ENCODE results near the gene SH2D4B. TPM values are rescaled to one million over a fixed set of nuclear protein-coding genes. Genes with fewer than 3 reads are reported as not detected.

Gene SH2D4B
- total and polyA plus RNA-seq, 2 of the 13 experiments (the other 11 are each of a cell fraction or from before 2014, with no cell fraction given) = not detected

- TF ChIP-seq, protein P1, sequence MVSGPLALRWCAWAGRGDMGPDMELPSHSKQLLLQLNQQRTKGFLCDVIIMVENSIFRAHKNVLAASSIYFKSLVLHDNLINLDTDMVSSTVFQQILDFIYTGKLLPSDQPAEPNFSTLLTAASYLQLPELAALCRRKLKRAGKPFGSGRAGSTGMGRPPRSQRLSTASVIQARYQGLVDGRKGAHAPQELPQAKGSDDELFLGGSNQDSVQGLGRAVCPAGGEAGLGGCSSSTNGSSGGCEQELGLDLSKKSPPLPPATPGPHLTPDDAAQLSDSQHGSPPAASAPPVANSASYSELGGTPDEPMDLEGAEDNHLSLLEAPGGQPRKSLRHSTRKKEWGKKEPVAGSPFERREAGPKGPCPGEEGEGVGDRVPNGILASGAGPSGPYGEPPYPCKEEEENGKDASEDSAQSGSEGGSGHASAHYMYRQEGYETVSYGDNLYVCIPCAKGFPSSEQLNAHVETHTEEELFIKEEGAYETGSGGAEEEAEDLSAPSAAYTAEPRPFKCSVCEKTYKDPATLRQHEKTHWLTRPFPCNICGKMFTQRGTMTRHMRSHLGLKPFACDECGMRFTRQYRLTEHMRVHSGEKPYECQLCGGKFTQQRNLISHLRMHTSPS (CRISPR knock-in tag; IDR thresholded peaks at IDR 0.05; ENCODE audit: low read depth) = peak; percentile 61; the same call in 1 of the 2 replicates
- TF ChIP-seq, protein P2, sequence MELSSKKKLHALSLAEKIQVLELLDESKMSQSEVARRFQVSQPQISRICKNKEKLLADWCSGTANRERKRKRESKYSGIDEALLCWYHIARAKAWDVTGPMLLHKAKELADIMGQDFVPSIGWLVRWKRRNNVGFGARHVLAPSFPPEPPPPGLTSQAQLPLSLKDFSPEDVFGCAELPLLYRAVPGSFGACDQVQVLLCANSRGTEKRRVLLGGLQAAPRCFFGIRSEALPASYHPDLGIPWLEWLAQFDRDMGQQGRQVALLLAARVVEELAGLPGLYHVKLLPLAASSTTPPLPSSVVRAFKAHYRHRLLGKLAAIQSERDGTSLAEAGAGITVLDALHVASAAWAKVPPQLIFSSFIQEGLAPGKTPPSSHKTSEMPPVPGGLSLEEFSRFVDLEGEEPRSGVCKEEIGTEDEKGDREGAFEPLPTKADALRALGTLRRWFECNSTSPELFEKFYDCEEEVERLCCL (CRISPR knock-in tag; IDR thresholded peaks at IDR 0.05; ENCODE audit: borderline replicate concordance) = no peak
- TF ChIP-seq ZNF407 (CRISPR knock-in tag; IDR thresholded peaks at IDR 0.05; ENCODE audit: not compliant biosample characterization) = no peak
- TF ChIP-seq TCF12 (IDR thresholded peaks at IDR 0.05) = no peak
- TF ChIP-seq TCF12 (CRISPR knock-in tag; IDR thresholded peaks at IDR 0.05) = 0 out of 2 replicates have a peak, but pooled peaks have one; percentile 59
- peak; percentile 49; the same call in 1 of the 2 replicates for TF ChIP-seq ZNF263 (CRISPR knock-in tag; IDR thresholded peaks at IDR 0.05)
- TF ChIP-seq SOX6 (IDR thresholded peaks at IDR 0.05) = no peak
- TF ChIP-seq SOX6 (CRISPR knock-in tag; IDR thresholded peaks at IDR 0.05) = peak; percentile 89
- TF ChIP-seq ZNF230 (CRISPR knock-in tag; IDR thresholded peaks at IDR 0.05) = no peak
- peak; percentile 66 for TF ChIP-seq KAT8 (CRISPR knock-in tag; IDR thresholded peaks at IDR 0.05)
- peak; percentile 59 for TF ChIP-seq PHF8 (CRISPR knock-in tag; IDR thresholded peaks at IDR 0.05)
- no peak for TF ChIP-seq ZNF597 (CRISPR knock-in tag; IDR thresholded peaks at IDR 0.05)
- peak; percentile 39; the same call in 1 of the 2 replicates for TF ChIP-seq BHLHE40 (IDR thresholded peaks at IDR 0.05; ENCODE audit: low read length)
- peak; percentile 65; the same call in 1 of the 2 replicates for TF ChIP-seq ZNF12 (CRISPR knock-in tag; IDR thresholded peaks at IDR 0.05)
- TF ChIP-seq ZNF792 (CRISPR knock-in tag; IDR thresholded peaks at IDR 0.05) = peak; percentile 72; the same call in 1 of the 2 replicates
- TF ChIP-seq TBX2 (CRISPR knock-in tag; IDR thresholded peaks at IDR 0.05; ENCODE audit: borderline replicate concordance) = peak; percentile 63
- TF ChIP-seq FOXP1 (IDR thresholded peaks at IDR 0.05) = no peak
- TF ChIP-seq FOXP1 (CRISPR knock-in tag; IDR thresholded peaks at IDR 0.05) = peak; percentile 38; the same call in 1 of the 2 replicates
These were observed 38.6 kb upstream of the SH2D4B start (continued) for GRCh38 chr10:80498833-80499741.

All from HepG2 (cell line).